ENCODE results near the gene ETV5.

- no peak for TF ChIP-seq CTCF (IDR thresholded peaks at IDR 0.05 in 4 of 5, conservative IDR thresholded peaks at IDR 0.05 in 1 of 5)
- TF ChIP-seq POLR2A (IDR thresholded peaks at IDR 0.05): no peak
Observed at GRCh38 chr3:186082150-186082549, 26.7 kb downstream of the ETV5 start.
